ENCODE measurements around the gene ACACB.
A peak's percentile ranks its signal among the peaks of the same experiment; 100 is the strongest.

GRCh38 chr12:109302358-109302757, 186.0 kb downstream of the ACACB start:
- TF ChIP-seq CTCF (conservative IDR thresholded peaks at IDR 0.05; ENCODE audit: low read depth, low read length) (peak; percentile 19; the same call in 1 of the 2 replicates), EZH2 (IDR thresholded peaks at IDR 0.05; ENCODE audit: borderline replicate concordance, low read depth, low read length, poor library complexity, severe bottlenecking) (no peak)

Data from A673 (cell line).